HL-60/S4 (cell line): ENCODE data around the gene RPS6KA2.
"Not testable (repeated sequence)": the region's sequence is repeated elsewhere in the genome, so short reads cannot be mapped to it uniquely, and the experiment has no call there.

Source experiments
- in situ Hi-C: fragments of 300-500 bp; cut with MboI; formaldehyde crosslinking; loops from 2 replicates; pipeline ENCODE4 v1.14.3; 2022; ENCODE audit warnings: low sequenced_read_pairs

The RPS6KA2 gene

DNA sequence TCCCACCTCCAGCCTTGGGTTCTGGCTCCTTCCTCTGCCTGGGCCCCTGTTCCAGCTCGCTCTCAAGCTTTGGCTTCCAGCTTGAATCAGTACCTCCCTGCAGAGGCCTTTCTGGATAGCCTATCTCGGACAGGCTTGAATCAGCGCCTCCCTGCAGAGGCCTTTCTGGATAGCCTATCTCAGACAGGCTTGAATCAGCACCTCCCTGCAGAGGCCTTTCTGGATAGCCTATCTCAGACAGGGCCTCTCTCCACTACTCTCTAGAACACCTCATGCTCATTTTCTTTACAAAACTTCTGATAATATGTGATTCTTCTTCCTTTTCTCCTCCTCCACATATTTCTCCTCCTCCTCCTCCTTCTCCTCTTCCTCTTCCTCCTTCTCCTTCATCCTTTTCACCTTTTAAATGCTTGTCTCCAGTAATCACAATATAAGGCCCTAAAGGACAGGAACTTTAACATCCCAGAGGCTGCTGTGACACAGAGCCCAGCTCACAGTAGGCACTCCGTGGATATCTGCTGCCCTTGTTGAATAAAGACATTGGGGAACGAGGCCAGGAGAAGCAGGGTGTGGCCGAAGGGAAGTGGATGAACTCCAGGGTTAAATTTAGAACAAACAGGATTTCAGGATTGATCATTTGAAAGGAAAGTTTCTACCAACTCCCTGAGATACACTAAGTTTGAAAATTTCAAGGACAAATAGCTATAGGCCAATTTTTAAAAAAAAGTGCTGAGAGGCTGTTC lies 9.3 kb upstream of the RPS6KA2 start:
- in situ Hi-C loops: no loop called here

DNA sequence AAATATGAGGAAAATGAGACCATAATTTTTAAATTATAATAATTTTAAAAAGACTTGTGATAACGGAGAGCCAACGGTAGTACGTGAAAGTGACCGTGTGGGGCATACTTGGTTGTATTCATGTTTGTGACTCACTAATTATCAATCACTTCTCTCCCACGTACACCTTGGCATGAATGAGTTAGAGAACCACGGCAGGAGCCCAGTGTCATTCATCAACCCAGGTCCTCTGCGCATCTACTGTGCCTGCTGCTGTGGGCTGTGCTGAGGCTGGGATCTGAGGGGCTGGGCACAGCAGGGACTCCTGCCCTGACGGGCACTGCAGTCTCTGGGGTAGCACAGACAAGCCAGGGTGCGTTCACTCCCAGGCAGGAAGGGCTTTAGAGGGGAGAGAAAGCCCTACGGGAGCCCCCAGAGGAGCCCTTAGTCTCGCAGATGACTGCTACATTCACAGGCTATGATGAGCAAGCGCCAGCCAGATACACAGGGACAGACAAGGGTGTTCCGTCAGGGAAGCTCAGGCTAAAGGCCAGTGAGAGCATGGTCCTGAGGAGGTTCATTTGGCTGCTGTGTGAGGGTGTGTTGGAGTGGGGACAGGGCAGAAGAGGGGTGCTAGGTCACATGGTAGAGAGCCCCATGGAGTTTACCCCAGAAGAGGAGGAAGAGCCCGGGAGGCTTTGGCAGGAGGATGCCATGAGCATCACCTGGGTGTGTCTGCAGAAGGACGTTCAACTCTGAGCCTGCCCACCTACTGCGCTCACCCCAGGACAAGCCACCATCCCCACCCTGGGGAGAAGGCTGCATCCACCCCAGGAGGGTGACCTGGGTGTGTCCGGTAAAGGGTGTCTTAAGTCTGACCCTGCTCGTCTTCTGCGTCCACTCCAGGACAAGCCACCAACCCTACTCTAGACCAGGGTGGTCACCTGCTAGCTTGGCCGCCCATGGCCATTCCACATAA lies 8.2 kb upstream of the RPS6KA2 start:
- in situ Hi-C loops: no loop called here

DNA sequence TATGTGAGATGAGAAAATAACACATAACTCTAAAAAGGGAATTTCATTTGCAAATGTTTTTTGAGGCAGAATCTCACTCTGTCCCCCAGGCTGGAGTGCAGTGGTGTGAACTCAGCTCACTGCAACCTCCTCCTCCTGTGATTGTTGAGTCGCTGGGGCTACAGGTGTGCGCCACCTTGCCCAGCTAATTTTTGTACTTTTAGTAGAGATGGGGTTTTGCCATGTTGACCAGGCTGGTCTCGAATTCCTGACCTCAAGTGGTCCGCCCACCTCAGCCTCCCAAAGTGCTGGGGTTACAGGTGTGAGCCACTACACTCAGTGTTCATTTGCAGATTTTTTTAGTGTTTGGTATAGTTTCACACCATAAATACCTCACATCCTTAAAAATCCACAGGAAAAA lies 7.5 kb upstream of the RPS6KA2 start:
- in situ Hi-C loops: not testable (repeated sequence)

DNA sequence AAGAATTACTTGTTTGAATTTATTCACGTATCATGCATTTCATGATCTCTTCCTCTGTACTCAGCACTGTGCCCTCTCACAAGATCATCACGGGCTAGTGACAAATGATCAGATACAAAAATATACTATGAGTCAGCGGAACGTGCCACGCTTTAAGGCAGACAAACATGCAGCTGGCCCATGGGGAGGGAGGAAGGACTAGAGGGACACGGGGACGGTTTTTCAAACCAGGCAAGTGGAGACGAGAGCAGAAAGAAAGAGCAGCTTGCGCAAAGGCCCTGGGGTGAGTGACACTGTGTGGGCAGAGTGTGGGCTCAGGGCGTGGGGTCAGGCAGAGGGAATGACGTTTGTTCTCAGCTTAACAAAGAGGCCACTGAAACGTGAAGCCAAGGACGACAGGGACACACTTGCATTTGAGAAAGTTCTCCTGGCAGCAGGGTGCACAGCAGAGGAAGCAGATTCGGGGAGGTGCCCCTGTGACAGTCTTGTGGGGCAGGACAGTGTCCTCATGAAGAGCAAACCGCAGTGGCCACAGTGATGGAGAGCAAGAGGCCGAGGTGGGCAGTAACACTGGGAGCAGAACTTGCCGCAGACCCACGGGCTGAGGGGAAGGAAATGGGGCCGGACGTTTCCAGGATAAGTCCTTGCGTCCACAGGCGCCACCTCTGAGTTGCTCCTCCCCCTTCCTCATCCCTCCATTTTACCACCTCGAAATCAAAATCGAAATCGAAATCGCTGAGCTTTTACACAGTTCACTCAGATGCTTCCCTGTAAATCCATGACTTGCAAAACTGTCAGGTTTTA lies 6.9 kb upstream of the RPS6KA2 start:
- in situ Hi-C loops: no loop called here

DNA sequence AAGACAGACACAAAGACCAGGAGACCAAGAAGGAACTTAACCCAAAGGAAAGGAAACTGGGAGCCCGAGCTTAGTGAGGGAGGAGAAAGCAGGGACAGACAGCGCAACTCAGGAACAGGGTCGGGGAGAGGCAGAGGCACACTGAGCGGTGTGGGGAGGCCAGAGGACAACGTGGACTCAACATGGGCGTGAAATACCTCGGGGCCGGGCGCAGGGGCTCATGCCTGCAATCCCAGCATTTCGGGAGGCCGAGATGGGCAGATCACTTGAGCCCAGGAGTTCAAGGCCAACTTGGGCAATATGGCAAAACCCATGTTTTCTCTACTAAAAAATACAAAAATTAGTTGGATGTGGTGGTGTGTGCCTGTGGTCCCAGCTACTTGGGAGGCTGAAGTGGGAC lies 5.7 kb upstream of the RPS6KA2 start:
- in situ Hi-C loops: no loop called here

DNA sequence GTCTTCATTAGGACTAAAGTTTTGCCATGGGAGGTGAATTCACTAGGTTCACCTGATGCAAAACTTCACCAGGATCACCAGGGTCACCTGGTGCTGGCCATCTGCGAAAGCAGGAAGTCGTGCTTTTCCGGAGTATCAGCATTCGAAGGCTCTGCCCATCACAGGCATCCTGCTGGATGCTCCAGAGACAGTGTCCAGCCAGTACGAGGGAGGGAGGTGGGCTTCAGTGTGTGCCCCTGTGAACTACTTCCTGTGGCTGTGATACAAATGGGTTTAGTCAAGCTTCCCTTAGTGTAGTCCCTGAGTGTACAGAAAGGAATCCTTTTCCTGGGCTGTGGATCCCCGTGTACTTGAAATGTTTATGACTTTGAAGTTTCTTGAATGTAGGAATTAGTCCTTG lies 3.4 kb upstream of the RPS6KA2 start:
- in situ Hi-C loops: no loop called here

DNA sequence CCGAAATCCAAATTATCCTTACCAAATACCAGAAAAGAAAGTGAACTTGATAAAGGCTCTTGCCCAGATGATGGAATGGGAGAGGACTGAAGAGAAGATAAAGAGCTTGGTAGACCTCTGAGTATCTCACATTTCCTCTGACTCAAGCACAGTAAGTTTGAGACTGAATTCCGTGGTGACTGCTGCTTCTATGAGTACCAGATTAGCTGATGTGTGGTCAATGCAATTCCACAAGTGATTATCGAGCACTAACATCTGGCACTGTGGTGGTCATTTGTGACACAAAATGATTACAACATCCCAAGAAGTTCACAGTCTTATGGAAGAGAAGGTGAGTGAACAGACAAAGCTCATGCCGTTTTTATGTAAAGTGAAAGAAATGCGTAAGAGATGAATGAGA lies 2.6 kb upstream of the RPS6KA2 start:
- in situ Hi-C loops: no loop called here

DNA sequence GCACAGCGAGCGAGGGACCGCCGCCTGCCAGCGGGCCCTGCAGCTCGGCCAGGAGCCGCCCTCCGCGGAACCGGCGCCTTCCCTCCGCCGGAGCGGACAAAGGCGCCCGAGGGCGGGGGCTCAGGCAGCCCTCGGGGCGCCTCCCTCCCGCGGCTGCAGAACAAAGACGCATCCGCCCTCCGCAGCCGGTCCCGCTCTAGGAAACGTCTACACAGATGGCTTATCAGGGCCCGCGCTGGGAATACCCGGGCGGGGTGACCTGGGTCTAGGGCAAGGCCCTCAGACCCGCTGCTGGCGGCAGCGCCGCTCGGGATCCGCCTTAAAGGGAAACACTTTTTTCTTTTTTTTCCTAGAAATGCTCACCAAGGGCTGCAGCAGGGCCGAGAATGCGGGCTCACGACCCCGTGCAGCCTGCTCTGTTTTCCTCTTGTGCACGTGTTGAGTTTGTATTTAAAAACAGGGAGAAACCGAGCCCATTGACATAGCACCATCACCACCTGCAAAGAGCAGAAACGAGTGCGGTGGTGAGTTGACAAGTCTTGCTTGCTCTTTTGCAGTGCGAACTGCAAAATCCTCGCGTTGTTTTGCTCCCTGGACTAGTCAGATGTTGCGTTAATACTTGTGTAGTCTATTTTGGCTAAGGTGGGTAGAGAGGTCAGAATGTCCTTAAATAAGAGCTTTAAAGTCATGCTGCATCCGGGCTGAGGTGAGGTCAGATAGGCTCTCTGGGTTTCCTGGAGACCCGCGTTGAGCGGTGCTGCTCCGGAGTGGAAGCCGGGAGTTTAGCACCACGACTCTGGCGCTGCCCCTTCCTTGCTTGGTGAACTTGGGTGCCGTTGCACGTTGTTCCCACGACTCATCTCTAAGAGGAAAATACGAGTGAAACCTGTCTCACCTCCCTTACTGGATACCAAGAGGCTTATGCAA lies 1.1 kb upstream of the RPS6KA2 start:
- in situ Hi-C loops: no loop called here

DNA sequence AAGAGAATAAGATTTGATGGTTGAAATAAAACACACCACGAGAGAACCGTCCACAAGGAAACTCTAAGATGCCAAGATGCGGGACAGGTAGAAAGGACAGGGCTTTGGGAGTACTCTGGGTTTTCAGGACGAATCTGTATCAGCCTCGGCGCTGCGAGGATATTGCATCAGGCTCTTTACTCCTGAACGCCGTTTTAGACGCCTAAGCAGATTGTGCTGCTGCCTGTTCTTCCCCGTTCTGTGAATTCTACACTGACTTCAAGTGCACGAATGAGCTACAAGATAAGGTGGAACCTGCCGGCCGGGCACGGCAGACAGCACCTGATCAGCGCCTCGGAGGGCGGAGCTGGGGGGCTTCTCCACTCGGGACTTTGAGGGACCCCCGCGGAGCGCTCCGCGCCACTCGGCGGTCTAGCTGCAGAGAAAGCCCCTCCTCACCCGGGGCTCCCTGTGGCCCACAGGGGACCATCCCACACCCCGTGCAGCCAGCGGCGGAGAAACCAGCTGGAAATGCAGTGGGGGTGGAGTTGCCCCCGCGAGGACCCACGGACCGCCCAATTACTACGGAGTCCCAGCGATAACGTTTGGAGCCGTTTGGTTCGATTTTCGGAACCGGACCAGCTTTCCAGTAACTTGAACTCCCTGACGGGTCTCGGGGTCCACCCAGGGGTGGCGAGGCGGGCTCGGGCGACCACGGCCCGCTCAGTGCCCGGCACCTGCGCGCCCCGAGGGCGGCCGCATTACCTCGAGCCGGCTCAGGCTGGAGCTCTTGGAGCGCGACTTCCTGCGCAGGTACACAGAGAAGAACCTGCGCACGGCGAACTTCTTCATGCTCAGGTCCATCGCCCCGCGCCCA lies 646 bp downstream of the RPS6KA2 start:
- in situ Hi-C loops: no loop called here

DNA sequence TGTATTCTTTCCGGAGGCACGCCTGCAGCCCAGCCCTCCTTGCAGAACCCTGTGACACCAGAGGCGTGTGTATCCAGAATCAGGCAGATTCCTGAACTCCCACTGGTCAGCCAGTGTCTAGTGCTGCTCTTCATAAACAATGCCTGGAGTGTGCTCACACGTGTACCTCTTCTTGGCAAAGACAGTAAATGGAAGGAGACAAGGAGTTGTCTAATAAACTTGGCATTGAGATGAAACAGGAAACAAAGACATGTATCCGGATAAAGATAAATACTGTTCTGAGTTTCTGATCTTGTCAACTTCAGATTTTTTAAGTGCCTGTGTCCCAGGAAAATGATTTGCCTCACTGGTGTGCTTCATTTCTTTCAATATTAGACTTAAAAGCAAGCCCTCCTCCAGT lies 1.7 kb downstream of the RPS6KA2 start:
- in situ Hi-C loops: no loop called here

DNA sequence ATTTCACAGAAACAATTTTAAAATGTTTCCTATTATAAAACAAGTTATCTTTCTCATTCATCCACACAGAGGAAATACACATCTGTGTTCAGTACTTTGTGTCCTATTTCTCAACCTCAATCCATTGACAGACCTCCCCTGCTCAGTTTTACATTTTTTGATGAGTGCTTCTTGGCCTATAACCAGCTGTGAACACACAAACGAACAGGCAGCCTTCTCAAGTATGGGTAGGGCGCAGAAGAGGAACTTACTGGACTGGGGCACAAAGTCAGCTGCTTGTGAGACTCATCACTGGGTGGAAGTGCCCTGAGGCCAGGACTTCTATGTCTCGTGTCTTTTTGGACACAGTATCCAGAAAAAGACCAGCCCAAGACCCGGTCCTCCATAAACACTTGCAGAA lies 2.8 kb downstream of the RPS6KA2 start:
- in situ Hi-C loops: no loop called here

DNA sequence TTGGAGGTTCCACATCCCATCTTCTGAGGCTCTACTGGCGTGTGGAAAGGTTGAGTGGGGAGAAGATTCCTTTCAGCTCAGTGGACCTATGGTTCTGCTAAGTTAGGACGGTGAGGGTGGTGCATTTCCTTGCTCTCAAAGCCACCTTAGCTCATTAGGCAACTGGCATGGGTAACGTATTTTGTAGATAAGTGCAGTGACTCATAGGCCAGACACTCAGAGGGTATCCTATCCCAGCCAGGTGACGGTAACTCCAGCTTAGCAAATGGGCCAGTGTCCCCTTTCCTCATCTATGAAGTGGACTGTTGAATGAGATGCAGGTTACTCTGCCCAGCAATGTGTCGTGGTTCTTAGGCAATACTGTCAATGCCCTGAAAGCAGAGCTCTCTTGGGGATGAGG lies 3.7 kb downstream of the RPS6KA2 start:
- in situ Hi-C loops: no loop called here

DNA sequence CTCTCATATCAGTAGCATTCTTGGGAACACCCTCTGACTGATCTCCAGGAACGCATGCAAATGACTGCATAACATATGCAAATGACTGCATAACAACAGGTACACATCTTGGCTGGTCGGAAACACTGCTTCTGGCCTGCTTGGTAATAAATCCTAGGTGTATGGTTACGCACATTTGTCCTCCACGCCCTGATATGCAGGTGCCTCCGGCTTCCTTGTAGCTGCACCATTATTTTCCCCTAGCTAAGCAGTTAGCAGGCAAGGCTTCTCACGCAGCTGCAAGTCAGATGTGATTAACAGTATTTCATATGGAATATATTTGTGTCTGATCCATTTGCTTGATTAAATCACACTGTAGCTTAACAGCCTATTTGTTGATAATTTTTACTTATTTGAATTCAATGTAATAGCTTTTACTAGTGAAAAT lies 5.9 kb downstream of the RPS6KA2 start:
- in situ Hi-C loops: no loop called here

DNA sequence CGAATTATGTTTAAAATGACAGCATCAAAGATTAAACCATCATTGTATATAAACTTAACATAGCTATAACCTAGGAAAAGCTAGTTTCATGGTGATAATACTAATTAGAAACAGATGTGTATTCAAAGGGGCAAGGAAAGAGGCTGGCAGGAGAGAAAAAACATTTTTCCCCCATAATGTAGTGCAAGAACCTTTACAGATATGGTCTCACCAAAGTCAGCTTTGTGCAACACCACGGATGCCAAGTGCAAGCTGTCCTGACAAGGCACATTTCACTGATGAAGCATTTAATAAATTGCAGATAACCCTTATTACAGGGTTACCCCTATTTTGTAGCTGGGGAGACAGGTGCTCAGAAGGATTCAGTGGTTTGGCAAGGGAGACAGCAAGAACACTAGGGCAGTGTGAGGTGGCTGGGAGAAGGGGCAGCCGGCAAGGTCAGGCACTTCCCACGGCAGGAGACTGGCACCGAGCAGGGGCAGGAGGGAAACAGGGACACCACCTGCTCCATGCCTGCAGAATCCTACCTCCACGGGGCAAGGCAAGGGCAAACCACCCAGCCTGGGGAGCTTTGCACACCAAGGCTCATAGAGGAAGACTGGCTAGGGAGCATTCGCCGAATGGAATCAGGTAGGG lies 6.5 kb downstream of the RPS6KA2 start:
- in situ Hi-C loops: no loop called here

DNA sequence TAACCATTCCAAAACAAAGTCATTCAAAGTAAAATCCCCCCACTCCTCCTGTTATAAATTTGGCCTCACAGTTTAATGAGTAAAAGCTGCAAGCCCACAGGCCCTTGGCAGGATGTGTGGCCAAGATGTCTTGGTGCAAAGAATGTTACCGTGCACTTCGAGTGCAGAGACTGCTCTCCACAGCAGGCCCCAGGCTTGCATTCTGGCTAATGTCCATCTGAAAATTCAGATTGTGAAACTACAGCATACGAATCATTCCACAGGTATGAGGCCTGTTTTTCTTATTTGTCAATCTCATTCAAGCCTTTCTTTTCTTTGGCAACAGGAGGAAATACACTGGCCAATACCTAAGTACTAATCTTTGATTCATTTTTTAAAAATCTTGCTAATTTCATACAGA lies 7.1 kb downstream of the RPS6KA2 start:
- in situ Hi-C loops: no loop called here

DNA sequence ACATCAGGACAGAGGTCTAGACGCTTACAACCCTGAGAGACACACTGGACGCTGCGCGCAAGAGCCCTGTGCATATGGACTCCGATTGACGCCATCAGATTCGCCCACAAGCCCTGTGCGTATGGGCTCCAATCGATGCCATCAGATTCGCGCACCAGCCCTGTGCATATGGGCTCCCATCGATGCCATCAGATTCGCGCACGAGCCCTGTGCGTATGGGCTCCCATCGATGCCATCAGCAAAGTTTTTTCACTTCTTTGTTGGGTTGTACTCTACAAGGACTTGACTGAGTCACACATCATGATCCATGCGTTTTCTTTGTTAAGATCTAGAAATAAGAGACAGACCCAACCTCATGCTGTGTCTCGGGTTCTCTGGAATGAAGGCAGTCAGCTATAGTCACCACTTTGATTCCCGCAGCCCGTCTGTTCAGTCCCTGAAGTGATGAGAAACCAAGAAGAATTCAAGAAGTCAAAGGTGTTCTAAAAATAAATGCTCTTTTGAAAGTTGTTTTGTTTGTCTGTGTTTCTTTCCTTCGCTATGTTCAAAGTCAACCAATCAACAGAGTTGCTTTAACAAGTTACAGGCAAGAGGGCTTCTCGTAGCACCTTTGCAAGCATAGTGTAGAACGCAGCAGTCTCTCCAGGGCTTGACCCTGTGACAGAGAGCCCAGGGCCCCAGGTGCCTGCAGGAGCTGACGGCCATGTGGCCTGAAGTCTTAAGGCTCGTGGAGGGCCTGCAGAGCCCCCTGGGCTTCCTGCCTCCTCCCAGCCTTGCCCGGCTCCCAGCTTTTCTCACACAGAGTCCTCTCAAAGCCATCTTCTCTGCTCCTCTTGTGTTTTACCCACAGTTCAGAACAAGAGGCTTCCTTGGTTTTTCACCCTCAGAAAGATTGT lies 7.9 kb downstream of the RPS6KA2 start:
- in situ Hi-C loops: no loop called here

DNA sequence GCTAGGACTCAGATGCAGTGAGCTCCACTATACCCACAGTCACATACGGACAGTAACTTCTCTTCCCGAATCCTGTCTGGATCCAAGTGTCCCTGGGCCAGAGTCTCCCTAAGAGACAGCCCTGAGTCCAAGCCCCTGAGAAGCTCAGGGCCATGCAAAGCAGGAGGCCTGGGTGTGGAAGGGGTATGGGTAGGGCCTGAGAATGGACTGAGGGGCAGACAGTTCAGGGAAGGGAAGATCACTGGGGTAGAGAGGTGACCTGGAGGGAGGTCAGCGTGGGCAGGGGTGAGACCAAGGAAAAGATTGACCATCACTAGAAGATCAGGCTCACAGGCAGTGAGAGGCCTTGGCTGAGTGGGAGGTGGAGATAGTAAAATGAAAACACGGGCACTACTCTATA lies 8.8 kb downstream of the RPS6KA2 start:
- in situ Hi-C loops: no loop called here

DNA sequence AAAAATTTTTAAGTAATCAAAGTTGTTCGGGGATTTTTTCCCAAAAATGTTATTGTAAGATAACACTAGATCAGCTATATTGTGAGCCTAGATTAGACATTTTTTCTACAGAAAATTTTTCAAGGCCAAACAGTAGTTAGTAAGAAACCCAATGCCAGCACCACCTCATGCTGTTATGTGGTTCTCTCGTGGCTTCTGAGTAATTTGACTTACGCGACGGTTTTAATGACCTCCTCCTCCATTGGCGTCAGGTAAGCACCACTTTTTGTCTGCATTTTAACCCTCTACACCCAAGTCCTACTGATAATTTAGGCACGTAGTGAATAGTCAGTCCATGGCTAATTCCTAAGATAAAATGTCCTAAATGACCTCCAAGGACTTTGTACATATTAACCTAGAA lies 9.7 kb downstream of the RPS6KA2 start:
- in situ Hi-C loops: no loop called here
